GM12864 (cell line): ENCODE results near the gene SIRPA.

Experiments
- DNase-seq: peaks from one replicate; pipeline ENCODE4 v3.0.0-alpha.2; 2011; ENCODE audit warnings: low read depth
- H3K4me3 ChIP-seq: 2 replicates; pipeline ENCODE4 v1.5.1; 2011; ENCODE audit warnings: mild to moderate bottlenecking, low read depth, low read length, control low read depth
- TF ChIP-seq, protein P1 (sequence below): IDR thresholded peaks from 2 replicates; pipeline ENCODE4 v1.5.1; 2011; ENCODE audit warnings: low read depth, mild to moderate bottlenecking, moderate library complexity, low read length, control low read depth, inconsistent platforms; ENCODE audit errors: missing control alignments

Gene SIRPA

DNA sequence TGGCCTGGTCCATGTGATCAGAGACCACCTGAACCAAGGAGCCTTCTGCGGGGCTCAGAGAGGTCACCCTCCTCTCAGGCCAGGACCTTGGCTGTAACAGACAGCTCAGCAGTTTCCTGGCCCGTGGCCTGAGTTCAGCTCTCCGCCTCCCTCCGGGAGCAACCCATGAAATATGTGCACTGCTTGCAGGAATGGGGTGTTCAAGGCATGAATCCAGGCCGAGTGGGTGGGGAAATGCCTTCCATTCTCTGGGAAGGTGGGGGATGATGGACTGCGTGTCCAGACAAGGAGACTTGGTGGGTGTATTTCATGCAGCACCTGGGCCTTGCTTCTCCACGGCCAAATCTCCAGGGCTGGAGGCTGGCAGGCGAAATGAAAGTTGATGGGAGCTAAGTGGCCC, 46.0 kb downstream of the SIRPA start:
- H3K4me3 ChIP-seq = no peak overlapping the region
- TF ChIP-seq, protein P1, sequence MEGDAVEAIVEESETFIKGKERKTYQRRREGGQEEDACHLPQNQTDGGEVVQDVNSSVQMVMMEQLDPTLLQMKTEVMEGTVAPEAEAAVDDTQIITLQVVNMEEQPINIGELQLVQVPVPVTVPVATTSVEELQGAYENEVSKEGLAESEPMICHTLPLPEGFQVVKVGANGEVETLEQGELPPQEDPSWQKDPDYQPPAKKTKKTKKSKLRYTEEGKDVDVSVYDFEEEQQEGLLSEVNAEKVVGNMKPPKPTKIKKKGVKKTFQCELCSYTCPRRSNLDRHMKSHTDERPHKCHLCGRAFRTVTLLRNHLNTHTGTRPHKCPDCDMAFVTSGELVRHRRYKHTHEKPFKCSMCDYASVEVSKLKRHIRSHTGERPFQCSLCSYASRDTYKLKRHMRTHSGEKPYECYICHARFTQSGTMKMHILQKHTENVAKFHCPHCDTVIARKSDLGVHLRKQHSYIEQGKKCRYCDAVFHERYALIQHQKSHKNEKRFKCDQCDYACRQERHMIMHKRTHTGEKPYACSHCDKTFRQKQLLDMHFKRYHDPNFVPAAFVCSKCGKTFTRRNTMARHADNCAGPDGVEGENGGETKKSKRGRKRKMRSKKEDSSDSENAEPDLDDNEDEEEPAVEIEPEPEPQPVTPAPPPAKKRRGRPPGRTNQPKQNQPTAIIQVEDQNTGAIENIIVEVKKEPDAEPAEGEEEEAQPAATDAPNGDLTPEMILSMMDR = no peak
- DNase-seq = no peak

DNA sequence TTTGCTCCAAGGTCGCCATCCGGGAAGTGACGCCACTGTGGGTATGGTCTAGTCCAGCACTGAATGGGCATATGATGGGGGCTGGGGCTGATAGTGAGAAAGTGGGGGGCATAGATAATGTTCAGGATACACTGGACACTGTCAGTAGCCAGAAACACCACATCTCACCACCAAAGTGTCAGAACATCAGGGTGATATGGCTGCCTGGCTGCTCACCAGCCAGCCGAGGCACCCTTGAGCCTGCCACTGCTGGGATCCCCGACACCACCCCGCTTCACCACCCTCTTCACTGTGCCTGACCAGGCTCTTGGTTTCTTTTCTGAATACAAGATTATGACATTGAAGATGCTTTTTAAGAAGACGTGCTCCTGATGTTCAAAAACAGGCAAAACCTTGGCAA, 46.9 kb downstream of the SIRPA start:
- TF ChIP-seq, protein P1 = no peak
- H3K4me3 ChIP-seq = no peak overlapping the region
- DNase-seq = no peak

DNA sequence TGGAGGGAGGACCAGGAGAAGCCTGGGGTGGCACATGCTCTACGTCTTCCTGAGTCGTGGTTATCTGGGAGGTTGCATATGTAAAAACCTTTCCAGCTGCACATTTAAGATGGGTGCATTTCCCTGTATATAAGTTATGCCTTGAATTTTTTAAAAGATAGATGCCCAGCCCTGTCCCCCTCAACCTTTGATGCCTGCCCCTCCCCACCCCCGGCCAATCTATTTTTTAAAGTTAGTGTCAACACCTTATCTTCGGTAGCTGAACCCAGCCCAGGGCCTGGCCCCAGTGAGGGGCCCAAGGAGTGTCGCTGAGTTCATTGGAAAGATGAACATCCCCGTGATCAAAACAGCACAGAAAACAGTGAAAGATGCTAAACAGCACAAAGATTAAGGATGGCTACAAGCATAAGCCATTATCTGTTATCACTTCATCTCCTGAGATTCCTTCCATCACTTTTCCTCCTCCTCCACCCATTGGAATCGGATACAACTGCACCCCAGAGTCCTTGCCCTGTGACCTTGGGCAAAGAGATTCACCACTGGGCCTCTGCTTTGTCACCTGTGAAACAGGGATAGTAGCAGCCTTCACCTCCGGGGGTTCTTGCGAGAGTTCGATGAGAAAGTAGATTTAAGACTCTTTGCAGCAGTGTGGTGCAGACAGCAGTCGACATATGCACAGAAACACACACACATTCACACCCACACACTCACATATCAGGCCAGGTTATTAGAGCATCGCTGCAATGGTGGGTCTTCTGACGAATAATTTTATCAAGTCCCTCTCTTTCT, 47.5 kb downstream of the SIRPA start:
- H3K4me3 ChIP-seq = no peak overlapping the region
- TF ChIP-seq, protein P1 = no peak
- DNase-seq = no peak

DNA sequence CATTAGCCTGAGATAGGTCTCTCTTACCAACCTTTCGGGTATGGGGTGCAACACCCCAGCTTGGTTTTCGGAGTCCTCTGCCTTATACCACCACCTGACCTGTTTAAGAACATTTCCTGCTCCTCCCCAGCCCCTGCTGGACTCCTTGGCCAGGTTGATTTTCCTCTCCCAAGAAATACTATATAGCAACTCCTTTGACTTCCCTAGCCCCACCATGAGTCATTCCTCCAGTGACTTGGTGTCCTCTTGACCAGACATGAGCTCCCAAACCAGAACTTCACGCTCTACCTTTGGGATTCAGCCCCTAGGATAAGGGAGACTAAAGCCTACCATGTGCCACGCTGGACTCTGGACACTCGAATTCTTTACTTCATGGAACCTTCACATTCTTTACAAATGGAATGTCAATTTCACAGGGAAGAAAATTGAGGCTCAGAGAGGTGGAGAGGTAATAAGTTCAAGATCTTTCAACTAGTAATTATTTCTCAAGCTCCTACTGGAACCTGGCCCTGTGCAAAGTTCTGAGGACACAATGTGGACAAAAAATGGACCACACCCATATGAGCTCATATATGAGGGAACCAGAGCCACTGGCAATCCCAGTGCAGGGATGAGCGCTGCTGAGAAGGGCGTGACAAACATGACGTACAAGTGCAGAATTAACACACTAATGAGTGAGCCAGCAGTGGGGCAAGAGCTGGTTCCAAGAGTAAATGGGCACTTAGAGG, 48.2 kb downstream of the SIRPA start:
- no peak for DNase-seq
- TF ChIP-seq, protein P1 = no peak

DNA sequence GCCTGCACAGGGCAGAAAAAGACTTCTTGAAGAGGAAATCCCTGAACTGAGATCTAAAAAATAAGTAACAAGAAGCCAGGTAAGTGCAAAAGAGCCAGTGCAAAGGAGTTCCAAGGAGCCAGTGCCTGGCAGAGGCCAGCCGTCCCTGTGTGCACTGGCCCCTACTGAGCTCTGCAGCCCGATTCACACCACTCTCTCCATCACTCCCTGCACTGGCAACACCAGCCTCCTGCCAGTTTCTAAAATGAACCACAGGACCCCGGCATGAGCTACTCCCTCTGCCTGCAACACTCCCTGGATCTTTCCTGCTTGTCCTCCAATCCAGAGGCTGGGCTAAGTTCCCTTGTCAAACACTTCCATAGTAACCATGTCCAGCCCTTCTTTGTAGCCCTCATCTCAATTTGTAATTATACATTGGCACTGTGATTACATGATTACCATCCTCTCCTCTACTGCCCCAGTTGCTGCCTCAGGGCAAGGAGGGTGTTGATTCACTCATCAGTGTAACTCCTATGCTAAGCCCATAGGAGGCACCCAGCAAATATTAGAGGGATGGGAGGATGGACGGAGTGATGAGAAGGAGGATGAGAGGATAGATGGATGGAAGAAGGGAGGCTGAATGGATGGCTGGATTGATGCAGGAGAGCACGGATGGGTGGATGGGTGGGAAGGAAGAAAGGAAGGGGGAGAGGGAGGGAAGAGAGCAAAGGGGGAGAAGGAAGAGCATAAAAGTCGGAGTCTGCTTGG, 49.3 kb downstream of the SIRPA start:
- H3K4me3 ChIP-seq = no peak overlapping the region
- TF ChIP-seq, protein P1 = no peak
- no peak for DNase-seq

More for the DNA sequence above, 48.2 kb downstream of the SIRPA start:
- H3K4me3 ChIP-seq = no peak overlapping the region

DNA sequence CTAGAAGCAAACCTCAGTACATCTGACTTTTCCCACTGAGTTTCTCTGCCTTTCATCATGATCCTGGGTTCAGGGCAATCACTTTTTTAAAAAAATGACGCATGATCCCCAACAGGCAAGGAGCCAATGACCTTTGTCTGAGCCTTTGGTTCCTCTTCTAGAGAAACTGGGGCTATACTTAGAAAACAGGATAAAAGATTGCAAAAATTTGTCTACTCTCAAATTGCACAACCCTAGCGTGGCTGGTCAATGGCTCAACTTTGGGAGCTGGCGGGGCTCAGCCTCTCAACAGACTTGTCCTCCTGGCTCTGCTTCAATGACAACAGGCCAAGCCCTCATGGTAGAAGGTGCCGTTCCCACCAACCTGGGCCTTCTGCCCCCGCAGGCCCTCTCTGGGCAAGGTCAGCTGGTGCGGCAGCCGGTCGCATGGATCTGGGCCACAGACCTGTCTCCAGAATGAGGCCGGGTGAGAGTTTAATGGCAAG, 50.0 kb downstream of the SIRPA start:
- H3K4me3 ChIP-seq = no peak overlapping the region
- no peak for DNase-seq
- TF ChIP-seq, protein P1 = no peak
